HUES6 (cell line): ENCODE measurements around the gene FNIP1.

Experiments
- H3K27ac ChIP-seq: 2 replicates; pipeline ENCODE4 v1.7.0; 2013; ENCODE audit warnings: low read depth, mild to moderate bottlenecking, low read length, inconsistent platforms
- H3K27me3 ChIP-seq: 2 replicates; pipeline ENCODE4 v1.6.1; 2013; ENCODE audit warnings: low read length; ENCODE audit not compliant: control insufficient read depth, insufficient read depth
- H3K36me3 ChIP-seq: 2 replicates; pipeline ENCODE4 v1.6.1; 2013; ENCODE audit warnings: low read length; ENCODE audit not compliant: control insufficient read depth, insufficient read depth
- H3K4me1 ChIP-seq: 2 replicates; pipeline ENCODE4 v1.6.1; 2013; ENCODE audit warnings: low read length; ENCODE audit not compliant: control insufficient read depth, insufficient read depth
- H3K4me3 ChIP-seq: 2 replicates; pipeline ENCODE4 v1.5.1; 2013; ENCODE audit warnings: low read depth, low read length
- H3K9ac ChIP-seq: one replicate; pipeline ENCODE4 v1.6.1; 2013; ENCODE audit warnings: mild to moderate bottlenecking, low read length
- H3K9me3 ChIP-seq: 2 replicates; pipeline ENCODE4 v1.6.1; 2013; ENCODE audit warnings: low read depth, low read length; ENCODE audit not compliant: control insufficient read depth, insufficient read depth

FNIP1 gene

DNA sequence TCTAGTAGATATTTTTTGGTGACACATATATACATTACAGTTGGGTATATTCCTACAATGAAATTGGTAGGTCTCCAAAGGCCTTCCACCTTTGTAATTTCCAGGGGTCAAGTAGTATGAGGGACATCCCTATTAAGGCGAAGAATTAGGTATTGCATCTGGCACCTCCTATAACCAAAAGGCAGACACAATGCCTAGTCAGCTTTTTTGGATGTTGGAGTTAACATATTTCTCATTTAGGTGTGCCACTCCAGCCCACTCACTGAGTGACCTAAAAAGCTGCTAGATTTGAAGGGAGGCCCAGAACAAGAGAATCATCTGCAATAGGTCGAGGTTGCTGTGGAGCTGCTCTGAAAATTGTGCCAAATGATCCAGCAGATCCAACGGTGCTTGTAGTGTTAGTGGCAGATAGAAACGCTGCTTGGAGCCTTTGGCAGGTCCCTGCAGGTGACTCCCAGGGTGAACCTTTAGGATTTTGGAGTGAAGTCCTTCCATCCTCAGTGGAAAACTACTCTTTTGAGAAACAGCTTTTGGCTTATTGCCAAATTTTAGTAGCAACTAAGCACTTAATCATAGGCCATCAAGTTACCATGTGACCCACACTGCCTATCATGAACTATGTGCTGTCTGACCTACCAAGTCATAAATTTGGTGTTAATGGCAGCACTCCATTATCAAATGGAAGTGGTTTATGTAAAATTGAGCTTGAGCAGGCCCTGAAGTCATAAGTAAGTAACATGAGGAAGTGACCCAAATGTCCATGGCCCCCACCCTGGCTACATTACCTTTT is 15.7 kb upstream of the FNIP1 start:
- Histone ChIP-seq H3K36me3 (no peaks in the 10 kb centered on the region), H3K4me3 (no peak overlapping the region), H3K27me3 (no peaks in the 10 kb centered on the region)

DNA sequence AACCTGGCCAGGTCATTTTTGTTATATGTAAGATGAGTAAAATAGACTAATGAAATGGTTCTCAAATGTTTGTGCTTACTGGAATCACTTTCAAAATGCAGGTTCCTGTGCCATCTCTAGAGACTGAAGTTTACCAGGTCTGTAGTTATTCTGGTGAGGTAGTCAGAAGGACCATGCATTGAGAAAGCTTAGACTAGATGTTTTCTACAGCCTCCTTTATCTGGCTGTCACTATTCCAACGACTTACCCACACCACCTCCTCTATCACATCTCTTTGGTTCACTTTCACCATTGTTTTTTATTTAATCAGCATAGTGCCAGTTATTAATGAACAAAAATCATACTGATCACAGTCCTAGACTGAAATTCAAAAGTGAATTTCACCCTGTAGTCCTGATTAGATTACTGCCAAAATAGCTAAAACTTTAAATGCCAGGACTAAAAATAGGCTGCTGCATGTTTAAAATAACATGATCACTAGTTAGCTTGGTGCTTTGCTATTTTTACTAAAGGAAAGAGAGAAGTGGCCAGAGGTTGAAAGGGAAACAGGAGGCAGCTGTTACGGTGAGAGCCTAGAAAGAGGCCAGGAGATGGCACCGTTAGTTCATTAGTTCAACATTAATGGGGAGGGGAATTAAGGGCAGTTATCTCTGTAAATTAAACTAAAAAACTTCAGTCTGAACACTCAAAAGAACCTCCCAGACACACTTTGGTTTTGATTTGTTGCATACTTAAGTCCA is 13.9 kb upstream of the FNIP1 start:
- no peak overlapping the region for H3K27ac ChIP-seq
- no peak overlapping the region for H3K9ac ChIP-seq
- peaks cover 11% of the 10 kb centered on the region for H3K4me1 ChIP-seq
- no peaks in the 10 kb centered on the region for H3K36me3 ChIP-seq
- H3K9me3 ChIP-seq, result peaks cover under 1% of the 10 kb centered on the region; the same call in 1 of the 2 replicates
- no peaks in the 10 kb centered on the region for H3K27me3 ChIP-seq
- H3K4me3 ChIP-seq, result no peak overlapping the region

More for the DNA sequence above, 15.7 kb upstream of the FNIP1 start:
- no peak overlapping the region for H3K9ac ChIP-seq
- H3K9me3 ChIP-seq, result peaks cover 4% of the 10 kb centered on the region; the same call in 1 of the 2 replicates
- H3K4me1 ChIP-seq, result peaks cover 11% of the 10 kb centered on the region
- H3K27ac ChIP-seq, result no peak overlapping the region

DNA sequence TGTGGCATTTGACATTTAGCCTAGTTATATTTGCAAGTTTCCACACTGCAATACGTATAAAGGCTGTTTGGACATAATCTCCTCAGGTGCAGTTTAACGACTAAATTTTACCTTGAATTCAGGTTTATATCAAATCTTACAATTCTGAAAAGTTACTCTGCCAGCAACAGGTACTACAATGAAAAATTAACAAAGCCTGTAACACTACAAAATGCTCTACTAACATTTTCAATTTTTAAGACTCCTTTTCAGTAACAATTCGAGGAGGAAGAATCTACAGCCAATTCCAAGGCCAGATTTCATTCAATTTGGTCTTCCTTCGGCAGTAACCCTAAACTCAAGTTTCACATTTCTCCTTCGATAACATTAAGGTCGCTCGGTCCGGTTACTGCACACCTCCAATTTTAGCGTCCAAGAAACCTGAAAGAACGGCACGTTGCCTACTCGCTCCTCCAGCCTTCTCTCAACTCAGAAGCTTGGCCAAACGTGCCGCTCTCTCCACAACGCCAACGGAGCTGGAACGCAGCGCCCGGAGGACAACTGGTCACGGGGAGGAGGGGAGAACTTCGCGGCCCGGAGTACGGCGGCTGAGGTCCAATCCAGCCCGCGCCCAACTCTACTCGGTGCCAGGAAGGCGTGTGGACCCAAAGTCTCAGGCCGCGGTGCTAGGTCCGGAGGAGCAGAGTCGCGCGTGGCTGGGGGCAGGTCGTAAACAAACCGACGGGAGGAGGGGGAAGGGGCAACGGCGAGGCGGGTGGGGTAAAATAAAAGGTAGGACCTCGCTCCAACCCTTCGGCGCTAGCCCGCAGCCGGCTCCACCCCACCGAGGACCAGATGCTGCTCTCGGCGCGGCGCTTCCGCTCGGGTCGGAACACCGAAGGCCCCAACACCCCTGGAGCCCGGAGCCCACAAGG is 681 bp downstream of the FNIP1 start:
- Histone ChIP-seq H3K9ac (peak overlapping the region; percentile 88), H3K4me3 (peak overlapping the region; percentile 96), H3K27me3 (no peaks in the 10 kb centered on the region), H3K4me1 (peaks cover 7% of the 10 kb centered on the region; the same call in 1 of the 2 replicates), H3K36me3 (no peaks in the 10 kb centered on the region), H3K27ac (peak overlapping the region; percentile 83), H3K9me3 (no peaks in the 10 kb centered on the region)

GRCh38 chr5:131795228-131795627 is 1.6 kb downstream of the FNIP1 start:
- H3K9ac ChIP-seq, result no peak overlapping the region
- no peaks in the 10 kb centered on the region for H3K36me3 ChIP-seq
- peak overlapping the region; percentile 96 for H3K4me3 ChIP-seq
- no peaks in the 10 kb centered on the region for H3K27me3 ChIP-seq
- H3K27ac ChIP-seq, result no peak overlapping the region
- H3K4me1 ChIP-seq, result peaks cover 7% of the 10 kb centered on the region; the same call in 1 of the 2 replicates
- H3K9me3 ChIP-seq, result no peaks in the 10 kb centered on the region

GRCh38 chr5:131794586-131794985 is 2.2 kb downstream of the FNIP1 start:
- no peaks in the 10 kb centered on the region for H3K36me3 ChIP-seq
- H3K9ac ChIP-seq, result no peak overlapping the region
- H3K27me3 ChIP-seq, result no peaks in the 10 kb centered on the region
- no peak overlapping the region for H3K4me3 ChIP-seq
- no peak overlapping the region for H3K27ac ChIP-seq
- H3K9me3 ChIP-seq, result no peaks in the 10 kb centered on the region
- H3K4me1 ChIP-seq, result peaks cover 7% of the 10 kb centered on the region; the same call in 1 of the 2 replicates

- Histone ChIP-seq H3K36me3 (no peaks in the 10 kb centered on the region), H3K27ac (no peak overlapping the region), H3K4me3 (no peak overlapping the region), H3K9me3 (no peaks in the 10 kb centered on the region), H3K4me1 (peaks cover 5% of the 10 kb centered on the region; the same call in 1 of the 2 replicates), H3K27me3 (no peaks in the 10 kb centered on the region), H3K9ac (no peak overlapping the region)
Observed at GRCh38 chr5:131792896-131793295, 3.9 kb downstream of the FNIP1 start.

- H3K4me3 ChIP-seq, result no peak overlapping the region
- H3K4me1 ChIP-seq, result no peaks in the 10 kb centered on the region; the same call in 1 of the 2 replicates
- H3K27me3 ChIP-seq, result no peaks in the 10 kb centered on the region
- no peak overlapping the region for H3K9ac ChIP-seq
- H3K36me3 ChIP-seq, result no peaks in the 10 kb centered on the region
- no peaks in the 10 kb centered on the region for H3K9me3 ChIP-seq
- no peak overlapping the region for H3K27ac ChIP-seq
Observed at GRCh38 chr5:131791866-131792265, 5.0 kb downstream of the FNIP1 start.

DNA sequence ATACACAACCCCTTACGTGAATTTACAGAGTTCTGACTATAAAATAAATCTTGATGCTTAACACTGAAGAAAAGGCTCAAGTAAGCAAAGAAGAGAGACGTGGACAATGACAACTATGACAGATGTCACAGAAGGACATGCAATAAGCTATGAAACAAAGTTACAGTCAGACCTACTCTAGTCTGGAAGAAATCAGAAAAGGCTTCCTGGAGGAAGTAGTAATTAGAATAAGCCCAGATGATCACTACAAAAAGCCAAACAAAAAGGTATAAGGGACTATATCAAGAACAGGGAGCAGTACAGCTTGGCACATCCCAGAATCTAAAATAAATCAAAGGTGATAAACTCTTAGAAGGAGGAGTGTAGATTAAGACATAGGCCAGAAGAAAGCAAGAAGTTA is 6.3 kb downstream of the FNIP1 start:
- Histone ChIP-seq H3K36me3 (no peaks in the 10 kb centered on the region), H3K27me3 (no peaks in the 10 kb centered on the region), H3K4me1 (no peaks in the 10 kb centered on the region; the same call in 1 of the 2 replicates), H3K4me3 (no peak overlapping the region), H3K9ac (no peak overlapping the region), H3K27ac (no peak overlapping the region), H3K9me3 (no peaks in the 10 kb centered on the region)

- H3K4me3 ChIP-seq, result no peak overlapping the region
- H3K27ac ChIP-seq, result no peak overlapping the region
- H3K27me3 ChIP-seq, result no peaks in the 10 kb centered on the region
- no peak overlapping the region for H3K9ac ChIP-seq
- H3K4me1 ChIP-seq, result no peaks in the 10 kb centered on the region
- no peaks in the 10 kb centered on the region for H3K9me3 ChIP-seq
- no peaks in the 10 kb centered on the region for H3K36me3 ChIP-seq
Observed at GRCh38 chr5:131789765-131790164, 7.1 kb downstream of the FNIP1 start.

DNA sequence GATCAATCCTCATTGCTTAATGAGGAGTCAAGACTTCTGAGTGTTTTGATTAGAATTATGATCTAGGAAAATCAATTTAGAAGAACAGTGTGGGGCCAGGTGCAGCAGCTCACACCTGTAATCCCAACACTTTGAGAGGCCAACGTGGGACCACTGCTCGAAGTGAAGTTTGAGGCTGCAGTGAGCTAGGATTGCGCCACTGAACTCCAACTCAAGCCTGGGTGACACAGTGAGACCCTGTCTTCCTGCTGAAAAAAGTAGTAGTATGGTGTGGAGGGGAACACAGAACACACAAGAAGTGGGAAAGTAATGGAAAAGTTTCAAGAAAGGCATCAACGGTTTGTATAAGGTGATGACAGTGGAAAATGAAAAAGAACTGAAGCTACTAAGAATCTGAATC is 9.1 kb downstream of the FNIP1 start:
- Histone ChIP-seq H3K4me3 (no peak overlapping the region), H3K27me3 (no peaks in the 10 kb centered on the region), H3K36me3 (no peaks in the 10 kb centered on the region), H3K27ac (no peak overlapping the region), H3K9ac (no peak overlapping the region), H3K4me1 (no peaks in the 10 kb centered on the region), H3K9me3 (no peaks in the 10 kb centered on the region)
